HG03280 (cell line): Measurements from ENCODE around the gene VEGFB.

Source experiments
- ATAC-seq: cut with Tn5 transposase; IDR thresholded peaks from one replicate; pipeline ENCODE4 v1.9.1; 2021; ENCODE audit warnings: mild to moderate bottlenecking, moderate library complexity; ENCODE audit not compliant: unreplicated experiment

The VEGFB gene

GRCh38 chr11:64245797-64246620 is 11.6 kb downstream of the VEGFB start:
- ATAC-seq, result no peak

GRCh38 chr11:64246621-64246870 is 12.2 kb downstream of the VEGFB start:
- peak; percentile 5 for ATAC-seq

GRCh38 chr11:64246871-64247728 is 12.7 kb downstream of the VEGFB start, which contains the start of gene PPP1R14B:
Gene PPP1R14B, minus strand, starts transcription at chr11:64246943. Its CDS starts 270 bp downstream, at chr11:64246673.
- ATAC-seq, result peak; percentile 39

GRCh38 chr11:64247729-64248531 is 13.5 kb downstream of the VEGFB start:
- no peak for ATAC-seq

- ATAC-seq, result no peak
These were observed 14.2 kb downstream of the VEGFB start for GRCh38 chr11:64248578-64248977.

GRCh38 chr11:64249038-64249437 is 14.7 kb downstream of the VEGFB start:
- ATAC-seq, result no peak

- no peak for ATAC-seq
These were observed 15.4 kb downstream of the VEGFB start for GRCh38 chr11:64249563-64250414.

GRCh38 chr11:64250415-64251015 is 16.1 kb downstream of the VEGFB start:
- ATAC-seq, result no peak

GRCh38 chr11:64251016-64251752 is 16.8 kb downstream of the VEGFB start, which contains the start of gene PLCB3:
Gene PLCB3, plus strand, starts transcription at chr11:64251530. Its CDS starts 120 bp downstream, at chr11:64251650.
- ATAC-seq, result peak; percentile 41

GRCh38 chr11:64251753-64252002 is 17.3 kb downstream of the VEGFB start:
- ATAC-seq, result no peak

GRCh38 chr11:64252003-64252872 is 17.9 kb downstream of the VEGFB start:
- no peak for ATAC-seq

GRCh38 chr11:64253043-64253442 is 18.7 kb downstream of the VEGFB start:
- no peak for ATAC-seq

- no peak for ATAC-seq
These were observed 19.1 kb downstream of the VEGFB start for GRCh38 chr11:64253481-64253880.

GRCh38 chr11:64254326-64254725 is 19.9 kb downstream of the VEGFB start:
- no peak for ATAC-seq

- ATAC-seq, result no peak
These were observed 21.0 kb downstream of the VEGFB start for GRCh38 chr11:64255135-64256128.

GRCh38 chr11:64256300-64256699 is 21.9 kb downstream of the VEGFB start:
- no peak for ATAC-seq

GRCh38 chr11:64258356-64258755 is 24.0 kb downstream of the VEGFB start:
- no peak for ATAC-seq
